Ishikawa (cell line): ENCODE data around the gene SERPINB1.

Source experiments
- CEBPB ChIP-seq: IDR thresholded peaks from 2 replicates; pipeline ENCODE4 v1.6.1; 2012
- CREB1 ChIP-seq: IDR thresholded peaks from 2 replicates; pipeline ENCODE4 v1.6.1; 2012; ENCODE audit warnings: low read depth
- EGR1 ChIP-seq: IDR thresholded peaks from 2 replicates; pipeline ENCODE4 v1.6.1; 2012
- EP300 ChIP-seq: IDR thresholded peaks from 2 replicates; pipeline ENCODE4 v1.6.1; 2012; ENCODE audit warnings: borderline replicate concordance
- FOXM1 ChIP-seq: IDR thresholded peaks from 2 replicates; pipeline ENCODE4 v1.6.1; 2012; ENCODE audit warnings: low read depth, borderline replicate concordance
- NFIC ChIP-seq: IDR thresholded peaks from 2 replicates; pipeline ENCODE4 v1.6.1; 2012
- RAD21 ChIP-seq: IDR thresholded peaks from 2 replicates; pipeline ENCODE4 v1.6.1; 2012; ENCODE audit warnings: low read depth
- REST ChIP-seq: IDR thresholded peaks from 2 replicates; pipeline ENCODE4 v1.6.1; 2012; ENCODE audit warnings: low read depth, mild to moderate bottlenecking
- TAF1 ChIP-seq: IDR thresholded peaks from 2 replicates; pipeline ENCODE4 v1.6.1; 2012; ENCODE audit warnings: low read depth, mild to moderate bottlenecking
- TCF12 ChIP-seq: IDR thresholded peaks from 2 replicates; pipeline ENCODE4 v1.6.1; 2012; ENCODE audit warnings: low read depth
- TEAD4 ChIP-seq: IDR thresholded peaks from 2 replicates; pipeline ENCODE4 v1.6.1; 2012
- USF1 ChIP-seq: IDR thresholded peaks from 2 replicates; pipeline ENCODE4 v1.6.1; 2012
- YY1 ChIP-seq: IDR thresholded peaks from 2 replicates; pipeline ENCODE4 v1.6.1; 2012; ENCODE audit warnings: low read depth
- ZBTB7A ChIP-seq: IDR thresholded peaks from 2 replicates; pipeline ENCODE4 v1.6.1; 2012; ENCODE audit warnings: low read depth
- TF ChIP-seq, protein P1 (sequence below): IDR thresholded peaks from 2 replicates; pipeline ENCODE4 v1.6.1; 2012

The SERPINB1 gene

DNA sequence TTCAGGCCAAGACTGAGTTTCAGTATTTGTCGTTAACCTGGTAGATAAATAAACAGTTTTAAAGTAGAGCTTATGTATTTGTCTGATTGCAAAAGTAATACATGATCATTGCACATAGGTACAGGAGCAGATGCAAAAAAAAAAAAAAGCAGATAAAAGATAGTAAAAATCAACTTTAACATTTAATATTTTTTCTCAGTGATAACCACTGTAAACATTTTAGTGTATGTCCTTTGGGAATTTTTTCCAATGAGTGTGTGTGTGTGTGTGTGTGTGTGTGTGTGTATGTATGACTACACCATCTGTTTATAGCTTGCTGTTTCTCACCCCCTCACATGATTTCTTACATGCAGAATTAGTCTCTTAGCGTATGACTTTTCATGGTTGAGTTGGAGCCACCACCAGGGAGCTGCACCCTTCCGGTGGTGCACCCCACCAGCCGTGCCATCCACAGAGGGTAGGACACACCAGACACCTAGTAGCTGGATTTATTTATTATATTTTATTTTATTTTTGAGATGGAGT, 50.2 kb downstream of the SERPINB1 start:
- TF ChIP-seq CEBPB, result no peak

DNA sequence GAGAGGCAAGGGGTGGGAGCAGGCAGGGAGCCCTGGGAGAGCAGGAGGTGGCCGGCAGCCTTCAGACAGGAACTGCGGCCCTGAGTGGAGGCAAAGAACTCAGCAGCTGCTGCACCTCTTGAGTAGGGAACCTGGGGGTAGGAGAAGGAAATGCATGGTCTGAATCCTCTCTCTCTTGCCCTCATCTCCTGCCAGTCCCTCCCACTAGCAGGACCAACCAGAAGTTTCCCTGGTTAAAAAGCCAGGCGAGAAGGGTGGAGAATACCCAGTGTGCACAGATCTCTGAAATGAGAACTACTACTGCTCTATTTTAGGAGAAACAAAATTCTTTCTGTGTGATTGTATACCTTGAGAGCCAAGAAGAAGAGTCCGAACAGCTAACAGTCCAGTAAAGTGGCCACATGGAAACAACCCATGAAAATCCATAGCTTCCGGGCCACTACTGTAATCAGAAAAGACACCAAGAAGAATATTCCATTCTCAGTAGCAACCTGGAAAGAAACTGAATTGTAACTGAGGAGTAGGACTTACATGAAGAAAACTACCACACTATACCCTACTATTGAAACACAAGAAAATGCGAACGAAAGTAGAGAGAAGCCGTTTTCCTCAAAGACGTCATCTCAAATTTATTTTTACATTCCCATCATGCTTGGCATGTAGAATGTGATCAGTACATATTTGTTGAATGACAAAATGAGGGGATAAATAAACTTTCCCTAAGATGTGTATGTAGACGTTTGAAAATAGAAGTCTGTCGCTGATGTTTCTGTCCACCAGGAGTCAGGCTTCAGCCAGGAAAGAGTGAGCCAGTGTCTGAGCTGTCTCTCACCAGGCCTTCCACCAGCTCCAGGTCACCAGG, 50.8 kb downstream of the SERPINB1 start:
- TF ChIP-seq REST (no peak), EGR1 (no peak), RAD21 (peak; percentile 90)

DNA sequence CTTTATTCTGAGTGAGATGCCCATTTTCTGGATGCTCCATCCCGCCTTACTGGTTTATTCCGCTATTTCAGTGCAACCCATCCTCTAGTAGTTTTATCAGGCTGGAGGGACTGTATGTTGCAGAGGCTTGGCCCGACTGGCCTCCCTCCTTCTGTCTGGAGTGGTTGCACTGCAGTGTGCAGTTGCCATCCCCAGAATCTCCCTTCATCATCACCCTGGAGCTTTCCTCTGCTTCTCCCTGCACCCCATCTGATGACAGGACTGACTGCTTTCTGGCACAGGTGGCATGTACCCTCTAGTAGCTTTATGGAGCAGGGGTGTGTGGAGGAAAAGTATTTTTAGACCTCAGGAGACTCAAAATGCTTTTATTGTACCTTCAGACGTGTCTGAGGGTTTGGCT, 55.4 kb downstream of the SERPINB1 start:
- no peak for TF ChIP-seq EP300
- TF ChIP-seq NFIC, result no peak
- TF ChIP-seq TEAD4, result no peak
- TF ChIP-seq ZBTB7A, result no peak
- TF ChIP-seq YY1, result no peak
- TF ChIP-seq RAD21, result no peak
- TF ChIP-seq, protein P1, sequence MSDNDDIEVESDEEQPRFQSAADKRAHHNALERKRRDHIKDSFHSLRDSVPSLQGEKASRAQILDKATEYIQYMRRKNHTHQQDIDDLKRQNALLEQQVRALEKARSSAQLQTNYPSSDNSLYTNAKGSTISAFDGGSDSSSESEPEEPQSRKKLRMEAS, result no peak
- no peak for TF ChIP-seq FOXM1
- TF ChIP-seq USF1, result no peak
- TF ChIP-seq REST, result no peak
- TF ChIP-seq CREB1, result no peak
- TF ChIP-seq TCF12, result no peak
- TF ChIP-seq TAF1, result no peak
- TF ChIP-seq EGR1, result no peak
- TF ChIP-seq CEBPB, result no peak

DNA sequence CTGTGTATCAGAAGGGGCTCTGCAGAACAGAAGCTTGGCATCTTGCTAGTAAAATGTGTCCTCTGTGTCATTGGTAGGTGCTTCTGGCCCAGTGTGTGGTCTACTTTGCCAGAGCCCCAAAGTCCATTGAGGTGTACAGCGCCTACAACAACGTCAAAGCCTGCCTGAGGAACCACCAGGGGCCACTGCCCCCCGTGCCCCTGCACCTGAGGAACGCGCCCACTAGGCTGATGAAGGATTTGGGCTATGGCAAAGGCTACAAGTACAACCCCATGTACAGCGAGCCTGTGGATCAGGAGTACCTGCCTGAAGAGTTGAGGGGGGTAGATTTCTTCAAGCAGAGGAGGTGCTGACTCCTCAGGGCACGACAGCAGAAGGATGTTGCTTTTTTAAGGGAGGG, 56.7 kb downstream of the SERPINB1 start:
- no peak for TF ChIP-seq EGR1
- no peak for TF ChIP-seq FOXM1
- TF ChIP-seq NFIC, result no peak
- TF ChIP-seq, protein P1, result no peak
- TF ChIP-seq TEAD4, result no peak
- TF ChIP-seq REST, result no peak
- TF ChIP-seq CREB1, result no peak
- no peak for TF ChIP-seq USF1
- no peak for TF ChIP-seq RAD21
- no peak for TF ChIP-seq YY1
- no peak for TF ChIP-seq ZBTB7A

GRCh38 chr6:2784061-2784460, 57.6 kb downstream of the SERPINB1 start:
- TF ChIP-seq TAF1 (no peak), USF1 (no peak), REST (no peak), FOXM1 (no peak)
